Ishikawa (cell line): Measurements from ENCODE around the gene TMEM266.

Experiments
- EGR1 ChIP-seq: IDR thresholded peaks from 2 replicates; pipeline ENCODE4 v1.6.1; 2012
- EP300 ChIP-seq: IDR thresholded peaks from 2 replicates; pipeline ENCODE4 v1.6.1; 2012; ENCODE audit warnings: borderline replicate concordance
- MAX ChIP-seq: IDR thresholded peaks from 2 replicates; pipeline ENCODE4 v1.6.1; 2012
- RAD21 ChIP-seq: IDR thresholded peaks from 2 replicates; pipeline ENCODE4 v1.6.1; 2012; ENCODE audit warnings: low read depth
- REST ChIP-seq: IDR thresholded peaks from 2 replicates; pipeline ENCODE4 v1.6.1; 2012; ENCODE audit warnings: low read depth, mild to moderate bottlenecking
- TAF1 ChIP-seq: IDR thresholded peaks from 2 replicates; pipeline ENCODE4 v1.6.1; 2012; ENCODE audit warnings: low read depth, mild to moderate bottlenecking
- TCF12 ChIP-seq: IDR thresholded peaks from 2 replicates; pipeline ENCODE4 v1.6.1; 2012; ENCODE audit warnings: low read depth
- ZBTB7A ChIP-seq: IDR thresholded peaks from 2 replicates; pipeline ENCODE4 v1.6.1; 2012; ENCODE audit warnings: low read depth

GRCh38 chr15:76193934-76194333 lies 134.1 kb downstream of the TMEM266 start:
- TF ChIP-seq TCF12 (no peak), TAF1 (no peak), EP300 (no peak), REST (no peak), RAD21 (no peak), ZBTB7A (no peak), MAX (no peak), EGR1 (no peak)
